HG03558 (cell line): ENCODE results near the gene SCN2B.

Experiments
- ATAC-seq: cut with Tn5 transposase; IDR thresholded peaks from one replicate; pipeline ENCODE4 v1.9.1; 2021; ENCODE audit warnings: moderate number of reproducible peaks; ENCODE audit not compliant: unreplicated experiment; ENCODE audit errors: extremely low read depth

Gene SCN2B

DNA sequence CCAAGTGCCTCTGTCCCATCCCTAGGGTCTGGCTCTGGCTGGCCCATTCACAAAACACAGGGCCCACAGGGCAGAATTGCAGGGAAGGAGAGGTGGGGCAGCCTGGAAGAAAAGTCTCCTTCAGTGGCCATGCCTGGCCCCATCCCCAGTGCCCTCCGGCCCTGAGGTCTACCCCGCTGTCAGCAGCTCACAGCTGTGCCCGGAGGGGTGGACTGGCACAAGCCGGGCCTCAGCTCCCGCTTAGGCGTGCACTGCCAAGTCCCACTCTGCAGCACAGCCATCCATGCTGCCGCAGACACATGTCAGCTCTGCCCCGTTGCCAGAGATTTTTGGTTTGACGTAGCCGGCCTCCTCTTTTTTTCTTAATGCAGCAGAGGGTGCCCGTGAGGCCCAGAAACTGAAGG lies 3.9 kb upstream of the SCN2B start:
- ATAC-seq: no peak

DNA sequence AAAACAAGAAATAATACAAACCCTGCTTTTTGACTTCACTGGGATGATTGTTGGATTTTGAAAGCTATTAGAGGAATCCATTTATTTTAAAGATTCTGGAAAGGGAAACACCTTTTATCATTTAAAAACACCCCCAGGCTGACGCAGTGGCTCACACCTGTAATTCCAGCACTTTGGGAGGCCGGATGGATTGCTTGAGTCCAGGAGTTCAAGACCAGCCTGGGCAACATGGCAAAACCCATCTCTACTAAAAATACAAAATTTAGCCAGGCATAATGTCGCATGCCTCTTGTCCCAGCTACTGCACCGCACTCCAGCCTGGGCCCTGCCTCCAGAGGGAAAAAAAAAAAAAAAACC lies 317 bp upstream of the SCN2B start:
- ATAC-seq: no peak

DNA sequence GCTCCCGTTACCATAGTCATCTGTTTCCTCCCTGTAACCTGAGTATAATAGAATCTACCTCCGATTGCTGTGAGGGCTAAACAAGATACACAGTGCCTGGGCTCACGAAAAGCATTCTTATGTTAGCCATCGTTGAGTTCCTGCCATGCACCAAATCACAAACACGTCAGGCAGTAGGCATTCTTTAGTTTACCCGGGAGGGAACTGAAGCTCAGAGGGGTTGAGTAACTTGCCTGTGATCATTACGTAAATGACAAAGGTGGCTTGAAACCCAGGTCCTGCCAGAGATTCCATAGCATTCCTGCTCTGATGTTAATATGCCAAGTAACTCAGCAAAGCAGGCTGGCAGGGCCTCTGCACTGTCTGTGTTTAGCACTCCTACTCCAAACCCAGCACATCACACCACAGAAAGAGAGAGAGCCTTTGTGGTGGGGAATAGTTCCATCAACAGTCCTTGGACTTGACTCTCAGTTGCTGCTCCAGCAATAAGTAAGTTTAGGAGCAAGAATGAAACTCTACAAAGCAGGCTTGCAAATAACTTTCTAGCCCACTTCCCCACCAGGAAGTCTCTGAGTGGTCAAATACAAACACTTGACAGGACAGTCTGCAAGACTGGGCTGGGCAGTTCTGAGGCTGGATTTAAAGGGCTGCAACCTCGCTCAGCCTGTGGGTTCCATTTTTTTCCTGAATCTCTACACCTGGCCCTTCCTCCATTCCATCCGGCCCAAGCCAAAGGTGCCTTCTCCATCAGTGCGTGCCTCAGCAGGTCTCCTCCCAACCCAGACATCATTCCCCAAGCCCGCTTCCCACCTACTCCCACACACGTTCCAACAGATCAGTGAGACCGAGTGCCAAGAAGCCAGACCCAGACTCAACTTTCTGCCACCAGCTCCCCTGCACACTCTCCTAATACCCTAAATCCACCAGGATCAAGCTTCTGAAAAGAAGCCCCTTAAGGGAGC lies 1.1 kb downstream of the SCN2B start:
- ATAC-seq: no peak

DNA sequence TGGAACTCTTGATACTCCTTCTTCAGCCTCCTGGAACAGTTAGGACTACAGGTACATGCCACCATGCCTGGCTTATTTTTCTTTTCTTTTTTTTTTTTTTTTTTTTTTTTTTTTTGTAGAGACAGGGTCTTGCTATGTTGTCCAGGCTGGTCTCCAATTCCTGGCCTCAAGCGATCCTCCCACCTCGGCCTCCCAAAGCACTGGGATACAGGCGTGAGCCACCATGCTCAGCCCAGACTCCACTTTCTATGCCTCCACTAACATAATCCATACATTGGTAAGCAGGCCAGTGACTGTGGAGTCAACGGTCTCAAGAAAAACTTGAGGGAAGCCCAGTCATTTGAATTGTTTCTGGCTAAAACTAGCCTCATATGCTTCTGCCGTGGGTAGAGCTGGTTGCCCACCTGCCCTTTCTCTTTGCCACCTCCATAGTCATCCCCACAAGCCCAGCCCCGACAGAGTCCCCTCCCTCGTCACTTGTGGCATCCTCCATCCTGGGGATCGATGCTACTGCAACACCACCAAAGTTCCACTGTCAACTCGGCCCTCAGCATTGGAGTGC lies 2.4 kb downstream of the SCN2B start:
- ATAC-seq: no peak

DNA sequence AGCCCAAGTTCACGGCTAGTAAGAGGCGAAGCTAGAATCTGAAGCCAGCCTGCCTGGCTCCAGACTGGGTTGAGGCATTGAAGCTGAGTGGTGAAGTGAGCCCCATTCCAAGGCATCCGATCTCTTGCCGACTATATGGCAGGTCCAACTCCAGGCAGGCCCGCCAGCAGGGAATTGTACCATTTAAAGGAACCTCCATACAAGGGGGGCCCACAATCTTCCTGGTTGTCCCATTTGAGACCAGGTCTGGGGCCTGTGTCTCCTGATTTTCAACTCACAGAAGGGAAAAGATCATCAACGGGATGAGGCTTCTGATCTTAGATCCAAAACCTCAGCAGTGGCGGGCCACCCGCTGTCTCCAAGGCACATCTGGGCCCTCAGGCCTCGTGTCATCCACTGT lies 4.1 kb downstream of the SCN2B start:
- ATAC-seq: no peak

DNA sequence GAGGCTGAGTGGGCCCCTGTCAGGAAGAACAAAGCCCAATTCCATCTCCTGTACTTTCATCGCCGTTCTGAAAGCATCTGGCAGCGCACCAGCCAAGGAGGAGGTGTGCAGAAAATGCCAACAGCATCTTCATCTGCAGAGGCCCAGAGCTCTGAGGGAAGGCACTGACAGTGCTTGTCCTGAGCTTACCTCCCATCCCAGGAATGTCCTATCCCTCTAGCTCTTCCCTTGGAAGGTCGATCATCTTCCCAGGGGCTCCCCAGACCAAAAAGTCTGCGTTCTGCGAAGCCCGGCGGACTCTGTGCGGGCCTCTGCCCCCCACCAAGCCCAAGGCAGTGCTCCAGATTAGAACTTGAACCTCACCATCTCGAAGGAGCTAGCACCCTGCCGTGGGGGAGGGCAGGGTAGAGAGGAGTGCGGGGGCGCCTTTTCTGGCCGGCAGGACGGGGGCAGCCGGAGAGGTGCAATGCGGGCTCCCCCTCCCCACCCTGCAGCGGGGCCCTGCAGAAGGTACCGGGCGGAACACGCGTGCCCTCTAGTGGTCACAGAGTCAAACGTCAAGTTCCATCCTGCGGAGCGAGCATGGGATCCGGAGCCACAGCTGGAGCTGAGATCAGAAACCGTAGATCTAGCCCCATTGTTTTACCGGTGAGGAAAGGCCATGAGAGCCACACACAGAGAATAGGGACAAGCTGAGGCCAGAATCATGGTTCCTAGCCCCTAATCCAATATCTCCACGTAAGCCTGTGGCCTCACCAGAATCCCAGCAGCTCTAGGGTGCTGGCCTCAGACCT lies 5.0 kb downstream of the SCN2B start:
- ATAC-seq: no peak

DNA sequence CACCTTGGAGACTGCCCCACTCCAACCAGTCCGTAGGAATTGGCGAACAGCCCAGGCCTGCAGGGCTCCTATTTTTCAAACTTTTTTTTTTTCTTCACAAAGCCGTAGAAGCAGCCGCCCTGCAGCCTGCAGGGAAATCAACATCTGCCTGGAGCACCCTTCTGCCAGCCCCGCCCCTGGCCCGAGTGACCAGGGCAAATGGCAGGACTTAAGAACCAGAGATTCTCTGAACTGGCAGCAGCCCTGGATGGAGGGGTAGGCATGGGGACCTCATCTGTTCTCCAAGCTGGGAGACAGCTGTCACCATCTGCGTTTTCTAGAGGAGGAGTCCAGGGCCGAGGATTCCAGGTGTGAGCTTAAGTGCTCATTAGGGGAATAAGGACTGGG lies 5.6 kb downstream of the SCN2B start:
- ATAC-seq: no peak

DNA sequence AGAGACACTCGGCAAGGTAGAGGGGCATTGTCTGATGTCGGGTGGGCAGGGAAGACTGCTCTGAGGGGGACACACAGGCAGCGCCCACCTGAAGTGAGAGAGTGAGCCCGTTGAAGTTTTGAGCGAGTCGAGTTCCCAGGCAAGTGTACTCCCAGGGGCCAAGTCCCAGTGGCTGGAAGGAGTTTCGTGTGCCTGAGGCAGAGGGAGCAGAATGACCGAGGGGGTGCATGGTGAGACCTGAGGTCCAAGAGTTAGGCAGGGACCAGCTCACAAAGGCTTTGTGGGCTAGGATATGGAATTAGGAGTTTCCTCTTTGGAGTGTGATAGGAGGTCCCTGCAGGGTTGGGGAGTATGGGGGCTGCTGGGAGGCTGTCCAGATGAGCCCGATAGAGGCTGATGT lies 6.2 kb downstream of the SCN2B start:
- no peak for ATAC-seq

DNA sequence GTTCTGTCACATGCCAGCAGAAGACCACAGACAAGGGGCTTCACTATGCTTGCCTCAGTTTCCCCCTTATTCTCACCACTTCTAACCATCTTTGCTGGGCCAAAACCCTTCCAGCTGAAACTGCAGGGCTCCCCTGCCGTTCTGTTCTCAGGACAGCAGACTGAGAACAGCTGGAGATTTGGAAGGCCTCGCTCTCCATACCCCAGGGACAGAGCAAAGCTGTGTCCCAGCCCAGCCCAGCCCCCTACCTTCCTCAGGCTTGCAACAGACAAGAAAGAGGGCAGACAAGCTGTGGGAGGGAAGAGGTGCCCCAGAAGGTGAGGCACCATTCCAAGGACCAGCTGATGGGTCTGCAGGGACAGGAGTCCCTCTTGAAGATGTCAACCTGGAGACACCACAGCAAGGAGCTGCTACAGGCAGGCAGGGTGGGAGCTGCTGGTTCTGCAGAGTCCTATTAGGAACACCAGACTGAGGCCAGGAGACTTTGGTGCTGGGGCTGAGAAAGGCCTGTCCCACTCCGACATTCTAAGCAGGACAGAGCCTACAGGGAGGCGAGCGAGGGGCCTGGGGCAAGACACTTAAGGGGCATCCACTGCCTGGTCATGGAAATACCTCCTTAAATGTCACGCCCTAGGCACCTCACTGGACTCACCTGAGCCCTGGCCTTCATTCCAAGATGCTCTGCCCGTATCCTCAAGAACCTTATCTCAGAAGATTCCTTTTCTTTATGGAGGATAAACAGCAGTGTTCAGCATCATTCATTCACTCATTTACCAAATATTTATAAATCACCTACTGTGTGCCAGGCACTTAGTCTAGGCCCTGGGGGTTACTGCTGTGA lies 6.9 kb downstream of the SCN2B start:
- no peak for ATAC-seq

DNA sequence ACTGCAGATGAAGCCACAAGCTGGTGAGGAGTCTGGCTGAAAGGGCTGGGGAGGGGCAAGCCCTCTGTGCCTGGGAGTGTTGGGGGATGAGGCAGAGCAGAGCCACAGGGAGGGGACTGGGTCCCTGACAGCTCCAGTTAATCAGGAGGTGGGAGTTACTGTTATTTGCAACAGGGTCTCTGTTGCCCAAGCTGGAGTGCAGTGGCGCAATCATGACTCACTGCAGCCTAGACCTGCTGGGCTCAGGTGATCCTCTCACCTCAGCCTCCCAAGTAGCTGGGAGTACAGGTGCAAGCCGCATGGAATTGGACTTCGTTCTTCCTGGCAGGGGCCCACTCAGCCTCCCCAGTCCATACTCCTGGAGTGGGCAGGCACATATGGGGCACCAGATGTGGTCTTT lies 7.7 kb downstream of the SCN2B start:
- no peak for ATAC-seq

DNA sequence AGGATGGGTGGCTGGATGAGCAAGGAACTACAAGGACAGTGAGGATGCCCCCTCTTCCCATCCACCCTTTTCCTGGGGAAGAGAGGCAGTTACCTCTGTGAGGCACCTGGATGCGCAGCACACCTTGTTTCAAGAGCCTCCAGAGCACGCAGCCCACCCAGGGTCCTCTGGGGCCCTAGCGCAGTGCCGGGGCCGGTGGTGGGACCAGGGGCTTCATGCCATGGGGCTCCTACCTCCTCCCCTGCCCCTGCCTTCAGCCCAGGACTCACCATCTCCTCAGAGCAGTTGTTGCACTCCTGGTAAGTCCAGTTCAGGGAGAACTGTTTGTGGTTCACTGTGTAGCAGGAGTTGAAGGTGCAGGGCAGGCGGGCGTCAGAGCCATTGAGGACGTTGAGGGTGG lies 8.1 kb downstream of the SCN2B start:
- ATAC-seq: no peak

DNA sequence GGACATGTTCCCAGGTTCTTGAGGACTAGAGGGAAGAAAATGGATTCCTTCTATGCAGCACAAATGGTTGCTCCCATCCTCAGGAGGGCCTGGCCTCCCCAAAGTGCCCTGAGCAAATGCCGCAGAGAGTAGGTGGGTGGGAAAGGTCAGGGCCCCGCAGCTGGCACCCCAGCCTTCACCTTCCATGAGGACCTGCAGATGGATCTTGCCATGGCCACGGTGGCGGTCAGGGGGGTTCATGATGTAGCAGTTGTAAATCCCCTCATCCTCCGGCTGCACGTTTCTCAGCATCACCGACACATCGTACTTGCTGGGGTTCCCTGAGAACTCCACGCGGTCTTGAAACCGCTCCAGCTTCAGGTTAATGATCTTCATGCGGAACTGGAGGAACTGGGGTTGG lies 8.5 kb downstream of the SCN2B start:
- ATAC-seq: no peak

DNA sequence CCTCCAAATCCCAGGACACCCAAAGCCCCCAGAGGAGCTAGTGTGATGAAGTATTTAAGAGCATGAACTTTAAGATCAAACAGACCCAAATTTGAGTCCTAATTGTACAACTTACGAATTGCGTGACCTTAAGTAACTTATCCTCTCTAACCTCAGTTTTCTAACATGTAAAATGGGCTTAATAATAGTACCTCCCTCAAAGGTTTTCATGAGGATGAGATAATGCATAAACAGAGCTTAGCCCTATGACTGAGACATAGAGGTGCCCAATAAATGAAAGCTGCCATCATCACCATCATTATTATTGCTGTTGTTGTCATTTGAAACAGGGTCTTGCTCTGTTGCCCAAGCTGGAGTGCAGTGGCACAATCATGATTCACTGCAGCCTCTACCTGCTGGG lies 9.2 kb downstream of the SCN2B start:
- ATAC-seq: no peak

DNA sequence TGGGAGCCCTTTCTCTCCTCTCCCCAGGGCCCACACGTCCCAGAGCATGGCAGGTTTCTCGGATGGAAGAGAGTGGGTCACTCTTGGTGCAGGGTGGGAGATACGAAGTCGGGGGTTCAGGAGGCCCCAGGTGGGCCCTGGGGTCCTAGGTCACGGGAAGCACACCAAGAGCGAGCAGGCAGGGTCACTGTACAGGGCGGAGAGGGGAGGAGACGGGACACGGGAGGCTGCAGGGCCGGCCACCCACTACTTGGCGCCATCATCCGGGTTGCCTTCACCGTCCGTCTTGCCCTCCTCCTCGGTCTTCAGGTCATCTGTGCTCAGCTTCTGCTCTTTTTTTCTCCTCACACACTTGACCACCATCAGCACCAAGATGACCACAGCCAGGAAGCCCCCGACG lies 9.8 kb downstream of the SCN2B start:
- ATAC-seq: no peak

DNA sequence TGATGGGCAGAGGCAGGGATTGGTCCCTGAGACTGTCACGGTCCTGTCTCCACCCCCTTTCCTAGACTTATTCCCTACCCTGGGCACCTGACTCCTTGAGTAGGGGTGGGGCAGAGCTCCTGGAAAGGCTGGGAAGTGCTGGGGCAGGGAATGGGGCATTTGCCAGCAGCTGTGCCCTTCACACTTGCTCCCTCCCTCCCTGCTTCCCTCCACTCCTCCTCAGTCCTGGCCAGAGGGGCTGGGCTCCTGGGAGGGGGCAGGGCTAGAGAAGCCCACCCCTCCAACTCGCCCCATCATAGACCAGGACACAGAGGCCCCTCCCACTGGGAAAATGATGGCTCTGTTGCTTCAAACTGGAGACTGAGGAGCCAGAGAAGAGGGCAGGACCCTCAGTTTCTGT lies 11.6 kb downstream of the SCN2B start:
- no peak for ATAC-seq

DNA sequence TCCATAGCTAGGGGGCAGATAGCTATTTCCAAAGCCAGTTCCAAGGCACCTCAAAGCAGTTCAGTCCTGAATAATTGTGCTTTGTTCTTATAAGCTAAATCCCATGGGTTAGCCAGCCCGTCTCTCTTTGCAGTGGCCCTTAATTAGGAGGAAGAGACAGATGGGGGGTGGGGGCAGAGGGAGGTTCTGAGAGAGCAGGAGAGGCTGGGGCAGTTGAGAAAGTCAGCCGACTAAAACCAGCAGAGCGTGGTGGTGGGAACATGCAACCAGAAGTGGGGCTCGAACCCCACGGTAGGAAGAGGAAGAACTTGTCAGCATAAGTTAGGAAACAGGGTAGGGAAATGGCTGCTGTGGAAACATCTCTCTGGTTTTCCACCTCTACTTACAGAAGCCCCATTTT lies 12.9 kb downstream of the SCN2B start:
- ATAC-seq: no peak

DNA sequence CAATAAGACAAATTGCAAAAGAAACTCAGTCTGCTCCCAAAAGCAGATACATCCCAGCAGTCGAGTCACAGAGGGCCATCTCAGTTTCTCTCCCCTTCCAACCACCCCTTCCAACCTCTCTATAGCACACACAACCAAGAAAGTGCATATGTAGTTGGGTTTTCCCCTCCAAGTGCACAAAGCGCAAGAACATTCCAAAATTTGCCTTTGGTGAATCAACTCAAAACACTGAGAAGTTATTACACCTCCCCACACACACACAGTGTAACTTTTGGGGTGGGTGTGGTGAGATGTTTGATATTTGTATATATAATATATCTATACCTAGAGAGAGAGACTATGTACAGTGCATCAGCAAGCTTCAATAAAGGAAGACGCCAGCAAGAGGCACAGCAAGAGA lies 13.6 kb downstream of the SCN2B start:
- ATAC-seq: no peak

DNA sequence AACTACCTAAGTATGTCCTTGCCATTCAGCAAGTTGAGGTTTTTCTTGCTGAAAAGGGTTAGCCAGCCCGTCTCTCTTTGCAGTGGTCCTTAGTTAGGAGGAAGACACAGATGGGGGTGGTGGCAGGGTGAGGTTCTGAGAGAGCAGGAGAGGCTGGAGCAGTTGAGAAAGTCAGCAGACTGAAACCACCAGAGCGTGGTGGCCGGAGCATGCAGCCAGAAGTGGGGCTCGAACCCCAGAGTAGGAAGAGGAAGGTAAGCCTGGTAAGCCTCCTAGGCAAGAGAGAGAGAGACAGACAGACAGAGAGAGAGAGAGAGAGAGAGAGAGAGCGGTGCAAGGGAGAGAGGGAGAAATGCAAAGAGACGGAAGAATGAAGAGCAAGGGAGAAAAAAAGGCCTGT lies 14.7 kb downstream of the SCN2B start:
- no peak for ATAC-seq

DNA sequence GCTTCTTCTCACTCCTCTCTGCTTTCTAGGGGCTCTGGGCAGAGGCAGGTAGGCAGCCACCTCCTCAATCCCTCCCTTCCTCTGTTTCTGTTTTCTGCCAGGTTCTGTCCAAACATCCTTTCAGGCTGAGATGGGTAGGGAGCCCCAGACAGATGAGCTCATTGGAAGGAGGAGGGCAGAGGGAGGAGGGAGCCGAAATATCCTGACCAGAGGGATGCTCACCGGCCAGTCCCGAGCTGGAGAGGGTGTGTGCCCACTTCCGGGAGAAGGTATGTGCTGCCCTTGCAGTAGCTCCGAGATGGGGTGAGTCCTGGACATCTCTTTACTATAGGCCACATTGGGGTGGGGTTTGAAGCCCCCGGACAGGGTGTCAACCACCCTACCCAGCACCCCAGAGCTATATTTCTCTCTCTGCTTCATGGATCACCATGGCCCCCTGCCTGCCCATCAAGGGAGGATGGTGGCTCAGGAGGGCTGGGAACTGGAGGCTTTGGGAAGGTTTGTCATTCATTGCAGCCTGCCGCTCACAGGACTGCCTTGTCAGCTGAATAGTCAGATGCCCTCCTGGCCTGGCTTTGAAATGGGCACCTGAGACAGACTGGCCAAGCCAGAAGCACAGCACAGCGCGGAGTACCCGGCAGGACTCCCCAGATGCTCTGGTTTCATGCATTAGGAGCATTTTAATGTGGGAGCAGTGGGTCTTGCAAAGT lies 19.1 kb downstream of the SCN2B start:
- ATAC-seq: no peak
